AG08395 (cell line): Measurements from ENCODE around the gene GPR37.
A peak's percentile ranks its signal among the peaks of the same experiment; 100 is the strongest.

ENCODE experiments used
- DNase-seq: peaks from one replicate; pipeline ENCODE4 v3.0.0; 2012; ENCODE audit warnings: mixed read lengths, low spot score

Gene GPR37, protein sequence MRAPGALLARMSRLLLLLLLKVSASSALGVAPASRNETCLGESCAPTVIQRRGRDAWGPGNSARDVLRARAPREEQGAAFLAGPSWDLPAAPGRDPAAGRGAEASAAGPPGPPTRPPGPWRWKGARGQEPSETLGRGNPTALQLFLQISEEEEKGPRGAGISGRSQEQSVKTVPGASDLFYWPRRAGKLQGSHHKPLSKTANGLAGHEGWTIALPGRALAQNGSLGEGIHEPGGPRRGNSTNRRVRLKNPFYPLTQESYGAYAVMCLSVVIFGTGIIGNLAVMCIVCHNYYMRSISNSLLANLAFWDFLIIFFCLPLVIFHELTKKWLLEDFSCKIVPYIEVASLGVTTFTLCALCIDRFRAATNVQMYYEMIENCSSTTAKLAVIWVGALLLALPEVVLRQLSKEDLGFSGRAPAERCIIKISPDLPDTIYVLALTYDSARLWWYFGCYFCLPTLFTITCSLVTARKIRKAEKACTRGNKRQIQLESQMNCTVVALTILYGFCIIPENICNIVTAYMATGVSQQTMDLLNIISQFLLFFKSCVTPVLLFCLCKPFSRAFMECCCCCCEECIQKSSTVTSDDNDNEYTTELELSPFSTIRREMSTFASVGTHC

DNA sequence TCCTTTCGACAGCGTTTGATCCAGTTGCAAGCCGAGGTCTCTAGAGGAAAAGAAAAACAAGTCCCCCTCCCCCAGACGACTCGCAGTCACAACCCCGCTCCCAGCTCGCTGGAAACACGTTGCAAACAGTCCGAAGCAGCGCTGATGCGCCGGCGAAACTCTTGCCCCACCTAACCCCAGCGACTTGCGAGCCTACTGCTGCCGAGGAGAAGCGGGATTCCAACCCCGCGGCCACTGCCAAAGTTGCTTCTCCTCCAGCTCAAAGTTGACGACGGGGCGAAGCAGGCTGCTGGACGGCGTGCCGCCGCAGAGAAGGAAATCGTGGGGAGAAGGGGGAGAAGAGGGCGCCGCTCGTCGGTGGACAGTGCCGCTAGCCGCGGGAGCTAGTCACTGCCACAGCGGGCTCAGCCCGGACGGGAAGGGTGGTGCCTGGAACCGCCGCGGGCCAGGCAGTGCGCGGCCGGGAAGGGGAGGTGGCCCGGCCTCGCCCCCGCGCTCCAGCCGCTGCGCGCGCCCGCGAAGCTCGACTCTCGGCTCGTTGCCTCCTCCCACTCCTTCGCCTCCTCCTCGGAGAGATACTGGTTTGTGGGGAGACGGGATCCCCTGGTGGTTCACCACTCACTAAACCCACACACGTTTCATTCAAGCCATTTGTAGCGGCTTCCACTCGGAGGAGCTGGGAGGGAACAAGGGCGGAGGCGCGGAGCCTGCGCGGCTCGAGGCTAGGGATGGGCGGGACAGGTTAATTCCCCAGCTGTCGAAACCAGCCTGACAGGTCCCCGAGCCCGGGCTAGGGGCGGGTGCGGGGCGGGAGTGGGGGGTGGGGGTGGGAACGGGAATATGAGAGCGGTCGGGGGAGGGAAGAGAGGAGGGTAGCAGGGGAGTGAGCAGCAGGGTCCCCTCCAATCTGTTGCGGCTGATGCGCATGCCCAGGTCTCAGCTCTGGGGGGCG lies at the start of gene GPR37:
Gene GPR37 (minus strand): TSS at position 392 of the 952 bp plus-strand sequence. CDS start 816 bp downstream, outside the sequence.
- DNase-seq: peak; percentile 93

DNA sequence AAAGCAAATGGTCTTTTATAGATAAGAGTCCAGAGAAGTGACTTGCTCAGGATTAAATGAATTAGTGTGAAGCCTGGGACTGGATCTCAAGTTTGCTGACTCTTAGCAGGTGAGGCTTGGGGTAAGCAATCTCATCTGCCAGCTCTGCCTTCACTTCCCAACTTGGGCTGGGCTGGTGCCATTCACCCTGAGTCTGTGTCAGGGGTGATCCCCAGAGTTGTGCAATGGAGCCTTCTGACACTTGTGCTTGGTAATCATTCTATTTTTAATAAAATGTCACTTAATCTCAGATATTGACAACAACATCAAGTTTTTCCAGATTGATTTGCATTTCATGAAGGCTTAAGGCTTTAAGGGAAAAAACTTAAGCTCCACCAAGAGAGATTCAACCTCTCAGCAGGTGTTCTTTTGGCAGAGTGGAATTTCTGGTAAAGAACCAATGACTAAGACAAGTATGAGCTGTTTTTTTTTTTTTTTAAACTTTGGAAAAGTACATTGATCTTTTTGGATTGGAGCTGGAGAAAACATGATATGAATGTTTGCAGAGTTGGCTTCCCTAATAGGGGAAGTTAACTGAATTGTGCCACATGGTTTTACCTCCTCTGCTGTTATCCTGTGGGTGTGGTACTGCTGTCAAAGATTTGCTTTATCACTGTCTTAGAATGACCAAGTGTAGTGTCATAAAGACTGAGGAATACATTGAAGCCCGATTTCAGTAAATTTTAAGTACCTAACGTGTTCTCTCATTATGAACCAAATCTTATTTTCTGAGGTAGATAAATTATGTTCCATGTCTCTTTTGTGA lies 48.6 kb upstream of the GPR37 start:
- no peak for DNase-seq

DNA sequence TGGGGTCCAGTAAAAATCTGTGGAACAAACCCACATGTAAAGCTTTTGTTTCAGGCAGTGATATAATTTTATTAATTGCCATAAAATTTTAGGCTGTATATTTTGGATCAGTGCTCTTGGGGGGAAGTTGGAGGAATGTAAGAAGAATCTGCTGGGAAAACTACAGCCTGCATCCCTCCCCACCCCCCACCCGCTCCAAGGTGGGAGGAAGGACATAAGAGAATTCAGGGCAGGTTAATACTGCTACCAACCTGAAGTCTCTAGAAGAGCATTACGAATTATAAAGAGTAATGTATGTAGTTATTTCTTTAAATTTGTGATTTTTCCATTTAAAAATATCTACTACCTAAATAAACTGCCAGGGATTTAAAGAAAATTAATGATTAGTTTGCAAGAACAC lies 47.2 kb upstream of the GPR37 start:
- DNase-seq: no peak

DNA sequence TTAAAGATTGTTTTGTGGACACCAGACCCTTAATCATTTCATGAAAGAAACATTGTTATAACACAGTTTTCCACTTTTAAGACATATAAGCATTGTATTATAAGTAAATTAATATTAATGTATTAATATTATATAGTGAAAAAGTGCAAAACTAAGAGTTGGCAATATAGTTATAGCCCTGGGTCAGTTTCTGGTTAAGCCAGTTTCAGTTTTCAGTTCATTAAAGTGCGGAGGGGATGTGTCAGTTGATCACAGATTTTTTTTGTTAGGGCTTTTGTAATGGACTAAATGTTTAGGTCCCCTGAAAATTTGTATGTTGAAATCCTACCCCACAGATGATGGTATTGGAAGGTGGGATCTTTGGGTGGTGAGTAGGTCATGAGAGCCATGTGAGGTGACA lies 45.7 kb upstream of the GPR37 start:
- no peak for DNase-seq

DNA sequence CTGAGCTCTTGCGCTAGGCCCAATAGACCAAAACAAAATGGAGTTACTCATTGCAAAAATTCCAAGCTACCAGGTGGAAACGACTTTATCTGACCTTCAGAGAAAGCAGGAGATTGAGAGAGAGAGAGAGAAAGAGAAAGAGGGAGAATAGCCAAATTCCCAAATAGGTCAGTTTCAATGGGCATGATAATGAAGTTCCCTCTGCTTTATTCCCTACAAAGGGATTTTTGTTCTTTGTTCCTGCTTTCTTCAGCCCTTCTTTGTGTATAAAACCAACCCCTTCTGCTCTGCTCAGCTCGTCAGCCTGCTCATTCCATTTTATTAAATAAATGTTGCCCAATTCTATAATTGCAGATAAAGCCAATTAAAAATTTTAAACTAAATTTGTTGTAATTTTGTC lies 45.0 kb upstream of the GPR37 start:
- DNase-seq: no peak

DNA sequence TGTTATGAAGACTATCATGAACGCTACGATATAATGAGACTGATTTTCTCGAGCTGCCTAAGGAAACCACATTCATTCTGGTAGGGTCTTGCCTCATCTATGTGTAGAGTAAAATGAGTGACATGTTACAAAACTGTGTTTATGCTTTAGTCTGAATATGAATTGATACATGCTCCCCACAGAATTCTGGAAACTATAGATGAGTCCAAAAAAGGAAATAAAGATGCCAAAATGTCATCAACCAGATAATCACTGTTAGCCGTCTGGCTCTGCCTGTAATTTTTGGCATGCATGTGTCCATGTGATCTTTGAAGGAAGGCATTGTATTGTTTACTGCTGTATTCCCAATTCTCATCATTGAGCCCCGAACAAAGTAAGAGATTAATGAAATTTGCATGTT lies 42.6 kb upstream of the GPR37 start:
- DNase-seq: no peak

DNA sequence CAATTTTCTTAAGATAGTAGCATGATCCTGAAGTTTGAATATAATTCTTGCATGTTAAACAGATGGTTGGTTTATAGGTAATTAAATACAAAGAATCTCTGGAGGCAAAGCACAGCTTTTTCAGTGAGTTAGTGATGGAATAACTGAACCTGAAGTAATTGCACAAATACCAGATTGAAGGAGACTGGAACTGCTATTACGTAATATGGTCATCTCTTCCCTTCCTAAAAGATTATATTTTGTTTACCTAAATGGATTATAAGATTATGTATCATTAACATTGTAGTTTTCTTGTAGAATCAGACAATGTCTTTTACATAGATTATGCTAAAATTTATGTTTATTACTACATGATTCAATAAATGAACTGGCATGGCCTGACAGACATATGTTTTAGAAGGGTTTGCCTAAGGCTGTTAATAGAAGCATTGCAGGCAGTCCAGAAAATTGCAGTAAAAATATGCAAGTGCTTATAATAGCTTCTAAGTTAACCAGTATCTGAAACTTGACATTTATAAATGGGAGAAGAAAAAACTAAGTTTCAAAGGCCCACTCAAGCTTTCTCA lies 35.8 kb upstream of the GPR37 start:
- DNase-seq: no peak

DNA sequence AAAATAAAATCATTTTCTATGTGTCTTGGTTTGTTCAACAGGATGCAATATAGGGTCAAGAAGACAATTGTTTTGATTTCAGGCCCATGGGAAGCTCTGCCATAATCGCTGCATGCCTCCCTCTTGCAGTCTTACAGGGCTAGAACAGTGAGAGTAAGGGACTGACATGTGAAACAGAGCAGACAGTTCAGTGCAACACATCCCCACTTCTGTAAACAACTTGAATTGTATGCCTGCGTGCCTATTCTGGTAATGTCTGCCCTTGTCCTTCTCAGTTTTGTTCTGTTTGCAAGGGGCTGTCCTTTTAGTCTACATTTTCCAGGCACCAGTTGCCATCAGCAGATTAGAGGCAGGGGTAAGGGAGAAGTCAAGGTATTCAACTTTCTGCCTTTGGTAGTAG lies 34.8 kb upstream of the GPR37 start:
- DNase-seq: no peak

DNA sequence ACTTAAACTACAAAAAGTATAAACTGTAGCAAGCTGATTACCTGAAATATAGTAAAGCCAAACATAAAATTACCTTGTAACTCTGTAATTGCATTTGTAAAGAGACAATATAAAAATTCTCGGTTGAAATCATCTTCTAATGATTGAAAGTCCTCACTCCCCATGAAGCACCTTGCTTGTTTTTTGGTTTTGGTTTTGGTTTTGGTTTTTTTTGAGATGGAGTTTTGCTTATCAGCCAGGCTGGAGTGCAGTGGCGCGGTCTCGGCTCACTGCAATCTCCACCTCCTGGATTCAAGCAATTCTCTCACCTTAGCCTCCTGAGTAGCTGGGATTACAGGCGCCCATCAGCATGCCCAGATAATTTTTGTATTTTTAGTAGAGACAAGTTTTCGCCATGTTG lies 33.9 kb upstream of the GPR37 start:
- no peak for DNase-seq

DNA sequence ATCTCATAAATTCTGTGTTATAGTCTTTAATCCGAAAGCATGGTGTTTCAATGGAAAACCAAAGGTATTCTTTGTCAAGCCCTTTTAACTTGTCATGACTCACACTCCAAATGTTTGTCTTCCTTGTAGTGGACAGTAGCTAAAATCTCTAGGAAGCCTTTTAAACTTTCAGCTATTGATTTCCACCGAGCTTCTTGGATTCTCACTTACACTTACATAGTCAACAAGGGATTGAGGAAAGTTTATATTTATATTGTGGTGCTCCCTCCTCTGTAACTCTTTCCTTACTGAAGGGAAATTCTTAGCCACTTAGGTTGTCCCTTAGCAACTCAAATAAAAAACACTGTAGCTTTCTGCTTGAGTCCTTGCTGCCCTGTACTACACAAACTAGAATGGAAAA lies 31.2 kb upstream of the GPR37 start:
- DNase-seq: no peak

DNA sequence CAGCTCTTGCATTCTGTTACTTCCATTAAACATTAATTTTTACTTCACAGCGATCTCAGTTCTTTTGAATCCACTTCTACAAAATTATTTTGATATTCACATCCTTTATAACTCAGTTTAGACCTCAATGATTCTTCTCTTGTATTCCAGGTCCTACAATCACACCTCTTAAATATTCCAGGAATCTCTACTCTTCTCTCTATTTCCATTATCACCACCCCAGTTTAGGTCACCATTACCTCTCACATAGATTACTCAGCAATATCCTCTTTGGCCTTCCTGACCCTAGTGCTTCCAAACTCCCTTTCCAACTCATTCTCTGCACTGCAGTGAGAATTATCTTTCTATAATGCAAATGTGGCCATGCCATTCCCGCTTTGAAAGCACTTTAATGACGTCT lies 27.1 kb upstream of the GPR37 start:
- no peak for DNase-seq

DNA sequence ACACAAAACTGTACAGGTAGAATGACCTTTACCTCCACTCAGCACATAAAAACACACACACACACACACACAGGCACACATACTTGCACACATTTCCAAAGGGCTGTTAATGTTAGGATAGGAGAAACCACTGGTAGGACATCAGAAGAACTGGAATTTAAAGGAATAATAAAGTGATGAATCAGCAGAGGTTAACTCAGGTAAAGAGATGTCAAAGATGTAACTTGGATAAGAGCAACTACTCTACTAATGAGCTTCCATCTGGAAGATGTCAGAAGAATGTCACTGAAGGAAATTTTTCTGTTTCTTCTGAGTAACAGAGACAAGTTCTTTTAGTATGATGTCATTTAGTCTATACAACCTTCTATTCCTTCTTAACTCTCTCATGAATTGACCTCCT lies 26.4 kb upstream of the GPR37 start:
- no peak for DNase-seq

DNA sequence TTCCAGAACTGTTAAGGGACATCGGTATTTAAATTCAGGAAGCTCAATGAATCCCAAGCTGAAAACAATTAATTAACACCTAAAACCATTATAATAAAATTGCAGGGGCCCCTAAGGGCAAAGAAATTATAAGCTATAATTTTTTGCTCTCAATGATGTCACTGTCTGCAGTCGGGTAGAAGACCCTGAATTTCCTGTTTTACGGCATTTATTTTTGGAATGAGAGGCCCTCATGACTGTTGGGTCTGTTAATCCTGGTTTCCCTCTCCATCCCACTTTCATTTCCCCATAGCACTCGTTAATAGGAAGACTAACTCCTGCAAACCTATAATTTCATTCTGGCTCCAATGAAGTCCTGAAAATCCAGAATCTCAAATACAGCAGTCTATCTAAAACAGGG lies 25.8 kb upstream of the GPR37 start:
- no peak for DNase-seq

DNA sequence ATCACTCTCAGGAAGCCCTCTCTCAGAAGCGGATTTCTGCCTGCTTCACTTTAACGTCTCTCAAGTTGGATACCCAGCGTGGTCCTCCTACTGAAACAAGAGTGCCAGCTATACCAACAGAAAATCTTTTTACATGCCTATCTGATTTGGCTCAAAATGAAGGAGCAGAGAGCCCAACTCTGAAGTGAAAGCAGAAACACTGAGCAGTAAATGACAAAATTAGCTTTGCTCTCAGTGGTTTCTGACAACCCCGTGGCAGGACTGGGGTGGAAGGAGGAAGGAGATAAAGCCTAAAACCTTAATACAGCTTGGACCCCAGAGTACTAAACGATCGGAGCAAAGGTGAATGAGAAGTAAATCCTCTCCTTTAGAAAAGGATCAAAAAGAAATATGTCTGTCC lies 25.1 kb upstream of the GPR37 start:
- DNase-seq: no peak

DNA sequence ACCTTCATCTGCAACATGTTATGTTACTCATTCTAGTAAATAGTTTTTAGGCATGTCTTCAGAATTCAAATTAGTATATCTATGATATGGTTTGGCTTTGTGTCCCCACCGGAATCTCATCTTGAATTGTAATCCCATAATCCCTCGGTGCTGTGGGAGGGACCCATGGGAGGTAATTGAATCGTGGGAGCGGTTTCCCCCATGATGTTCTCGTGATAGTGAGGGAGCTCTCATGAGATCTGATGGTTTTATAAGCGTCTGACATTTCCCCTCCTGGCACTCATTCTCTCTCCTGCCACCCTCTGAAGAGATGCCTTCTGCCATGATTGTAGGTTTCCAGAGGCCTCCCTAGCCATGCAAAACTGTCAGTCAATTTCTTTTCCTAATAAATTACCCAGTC lies 20.4 kb upstream of the GPR37 start:
- DNase-seq: no peak

DNA sequence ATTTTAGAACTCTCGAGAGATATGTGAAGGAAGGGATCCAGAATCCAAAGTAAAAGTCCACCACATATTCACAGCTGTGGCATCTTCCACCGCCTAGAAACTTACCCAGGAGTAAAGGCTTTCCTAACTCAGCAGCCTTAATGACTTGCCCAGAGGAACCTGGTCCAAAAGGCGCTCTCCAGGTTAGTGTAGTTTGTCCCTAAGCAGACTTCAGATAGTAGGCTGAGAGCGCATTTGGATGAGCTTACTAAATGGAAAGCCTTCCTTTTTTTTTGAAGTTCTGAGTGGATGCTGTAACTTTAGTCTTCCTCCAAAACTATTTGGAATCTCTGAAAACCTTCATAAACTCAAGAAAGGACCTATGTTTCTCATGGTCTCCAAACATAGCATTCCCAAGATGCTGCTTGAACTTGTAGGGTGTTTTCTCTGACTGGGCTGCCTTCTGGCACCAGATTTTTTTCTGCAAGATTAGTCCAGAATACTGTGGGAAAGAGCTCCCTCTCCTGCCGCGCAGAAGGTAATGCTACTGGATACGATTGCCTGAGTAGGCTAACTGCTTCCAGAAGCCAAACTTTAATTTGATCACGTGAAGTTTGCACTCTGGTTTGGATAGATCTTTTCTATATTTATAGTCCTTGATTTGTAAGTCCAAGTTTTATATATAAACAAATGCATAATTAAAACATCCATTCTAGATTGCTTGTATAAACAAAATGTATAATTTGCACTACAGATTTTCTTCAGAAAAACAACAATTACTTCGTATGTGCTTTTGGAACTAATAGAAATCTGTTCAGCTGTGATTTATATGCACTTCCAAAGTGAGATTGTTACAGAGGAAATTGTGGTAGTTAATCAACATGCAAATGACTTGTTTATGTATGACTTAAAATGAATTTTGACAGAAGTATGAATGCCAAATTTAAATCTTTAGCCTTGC lies 19.6 kb upstream of the GPR37 start:
- peak; percentile 75 for DNase-seq

DNA sequence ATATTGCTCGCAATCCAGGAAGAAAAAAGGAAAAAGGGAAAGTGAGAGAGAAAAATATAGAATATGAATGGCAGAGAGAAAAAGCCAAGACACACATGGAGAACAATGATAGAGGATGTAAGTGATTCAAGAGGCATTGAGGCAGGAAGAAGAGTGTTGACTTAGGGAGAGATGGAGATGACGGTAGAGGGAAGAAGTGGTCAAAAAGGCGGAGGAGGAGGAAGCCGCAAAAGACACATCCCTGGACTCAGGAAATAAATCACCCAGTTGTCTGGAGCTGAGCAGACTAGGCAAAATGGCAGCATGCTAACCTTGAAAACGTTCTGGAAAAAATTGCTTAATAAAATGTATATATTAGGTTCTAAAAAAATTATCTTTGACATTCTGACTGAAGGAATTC lies 17.7 kb upstream of the GPR37 start:
- DNase-seq: no peak

DNA sequence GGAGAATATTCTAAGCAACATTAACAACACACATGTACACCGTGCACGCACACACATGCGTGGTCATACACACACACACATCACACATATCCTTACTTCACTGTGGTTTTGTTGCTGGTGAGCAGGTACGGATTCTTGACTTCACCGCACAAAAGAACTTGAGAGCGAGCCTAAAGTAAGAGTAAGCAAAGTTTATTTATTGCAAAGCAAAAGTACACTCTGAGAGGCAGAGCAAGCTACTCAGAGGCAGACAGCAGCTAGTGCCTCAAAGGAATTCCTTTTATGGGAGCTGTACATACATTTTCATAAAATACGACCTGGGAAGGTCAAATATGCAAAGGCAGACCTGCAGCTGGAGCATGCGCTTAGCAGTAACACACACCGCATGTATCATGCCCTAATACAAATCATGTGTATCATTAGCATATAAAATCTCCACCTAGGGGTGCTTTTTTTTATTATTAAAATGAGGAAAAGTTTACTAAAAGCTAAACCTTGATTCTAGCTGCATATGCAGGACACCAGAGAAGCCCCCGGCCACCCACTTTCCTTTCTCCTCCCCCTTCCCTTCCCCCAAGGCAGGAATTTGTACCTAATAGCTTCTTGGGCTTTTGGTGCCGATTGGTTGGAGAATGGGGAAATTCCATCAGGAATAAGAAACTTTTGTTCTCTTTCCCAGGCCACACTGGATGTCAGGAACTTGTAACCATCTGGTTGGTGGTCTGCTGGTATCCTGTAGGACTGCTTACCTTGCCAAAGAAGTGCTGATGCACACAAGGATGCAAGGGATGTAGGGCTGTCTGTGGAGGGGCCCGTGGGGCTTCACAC lies 16.5 kb upstream of the GPR37 start:
- no peak for DNase-seq

DNA sequence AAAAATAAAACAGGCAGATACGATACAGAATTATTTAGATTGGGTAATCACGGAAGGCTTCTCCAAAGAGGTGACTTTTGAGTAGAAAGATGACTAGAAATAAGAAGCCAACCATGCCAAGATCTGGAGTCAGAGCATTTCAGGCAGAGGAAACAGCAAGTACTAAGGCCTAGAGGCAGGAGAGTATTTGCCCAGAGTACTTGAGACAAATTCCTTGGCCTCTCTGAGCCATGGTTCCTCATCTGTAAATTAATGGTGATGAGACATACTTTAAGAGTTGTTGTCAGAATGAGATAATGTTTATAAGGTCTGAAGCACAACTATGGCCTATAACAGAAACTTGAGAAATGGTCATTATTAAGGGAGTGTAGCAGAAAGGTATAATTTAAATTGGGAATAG lies 15.8 kb upstream of the GPR37 start:
- DNase-seq: no peak

DNA sequence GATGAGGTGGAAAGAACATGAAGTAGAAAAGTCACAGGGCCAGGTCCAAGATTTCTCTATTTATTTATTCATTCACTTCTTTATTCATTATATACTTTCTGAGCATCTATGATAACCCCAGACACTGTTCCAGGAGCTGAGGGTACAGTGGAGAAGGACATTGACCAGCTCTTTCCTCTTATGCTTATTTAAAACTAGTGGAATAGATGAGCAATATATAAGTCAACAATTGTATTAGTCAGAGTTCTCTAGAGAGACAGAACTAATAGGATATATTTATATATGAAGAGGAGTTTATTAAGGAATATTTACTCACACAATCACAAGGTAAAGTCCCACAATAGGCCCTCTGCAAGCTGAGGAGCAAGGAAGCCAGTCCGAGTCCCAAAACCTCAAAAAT lies 15.0 kb upstream of the GPR37 start:
- DNase-seq: no peak
